NCI-H2227 treated with DMSO at 0.1 percent for 48 hours (cell line): Measurements from ENCODE around the gene C1R.
"Not testable (repeated sequence)": the region's sequence is repeated elsewhere in the genome, so short reads cannot be mapped to it uniquely, and the experiment has no call there.

Experiments
- DNase-seq: peaks from one replicate; lab custom pipeline; 2025; lab: John Stamatoyannopoulos, UW

C1R gene

DNA sequence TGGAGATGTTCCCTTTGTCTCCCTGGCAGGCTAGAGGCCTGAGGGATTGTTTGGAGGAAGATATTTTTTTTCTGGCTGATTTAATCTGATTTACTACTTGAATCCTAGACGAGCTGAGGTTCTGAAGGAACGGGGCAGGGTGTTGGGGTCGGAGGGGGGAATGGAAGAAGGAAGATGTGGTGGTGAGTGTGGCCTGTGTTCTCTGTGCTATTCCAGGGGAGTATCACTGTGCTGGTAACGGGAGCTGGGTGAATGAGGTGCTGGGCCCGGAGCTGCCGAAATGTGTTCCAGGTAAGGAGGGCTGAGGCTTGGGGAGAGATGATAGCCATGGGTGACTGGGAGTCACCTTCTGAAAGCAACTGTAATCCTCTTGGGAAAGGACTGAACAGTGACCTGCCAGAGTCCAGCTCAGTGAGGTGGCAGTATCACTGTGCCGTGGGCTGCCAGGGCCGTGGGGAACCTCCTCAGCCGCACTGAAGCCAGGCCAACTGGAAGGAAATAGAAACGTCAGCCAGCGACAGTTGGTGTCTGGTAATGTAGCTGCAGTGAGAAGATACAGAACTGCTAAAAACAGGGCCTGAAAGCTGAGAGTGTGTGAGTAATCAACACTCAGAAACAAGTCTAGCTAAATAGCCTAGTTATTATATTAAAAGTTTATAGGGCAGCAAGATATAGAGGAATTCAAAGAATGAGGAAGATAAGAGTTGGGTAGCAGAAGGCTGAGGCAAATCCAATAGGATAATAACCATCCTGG is 23.8 kb downstream of the C1R start:
- DNase-seq: no peak

GRCh38 chr12:7067096-7067495 is 25.1 kb downstream of the C1R start:
- DNase-seq: no peak

DNA sequence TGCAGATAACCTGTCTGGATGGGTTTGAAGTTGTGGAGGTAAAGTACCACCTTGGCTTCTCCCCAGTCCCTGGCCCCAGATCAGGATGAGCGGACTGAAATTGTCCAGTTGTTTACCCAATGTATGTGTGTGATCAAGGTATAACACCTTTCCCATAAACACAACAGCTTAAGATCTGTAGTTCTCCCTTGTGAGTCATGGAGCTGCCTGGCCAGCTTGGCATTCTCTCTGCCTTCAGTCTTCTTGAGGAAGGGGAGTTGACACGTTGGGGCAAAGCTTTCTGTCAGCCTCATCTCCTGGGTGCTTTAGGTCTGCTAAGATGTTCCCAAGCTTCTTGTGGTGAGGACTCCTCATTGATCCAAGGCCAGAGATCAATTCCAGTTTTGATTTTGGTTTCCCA is 25.6 kb downstream of the C1R start:
- DNase-seq: no peak

DNA sequence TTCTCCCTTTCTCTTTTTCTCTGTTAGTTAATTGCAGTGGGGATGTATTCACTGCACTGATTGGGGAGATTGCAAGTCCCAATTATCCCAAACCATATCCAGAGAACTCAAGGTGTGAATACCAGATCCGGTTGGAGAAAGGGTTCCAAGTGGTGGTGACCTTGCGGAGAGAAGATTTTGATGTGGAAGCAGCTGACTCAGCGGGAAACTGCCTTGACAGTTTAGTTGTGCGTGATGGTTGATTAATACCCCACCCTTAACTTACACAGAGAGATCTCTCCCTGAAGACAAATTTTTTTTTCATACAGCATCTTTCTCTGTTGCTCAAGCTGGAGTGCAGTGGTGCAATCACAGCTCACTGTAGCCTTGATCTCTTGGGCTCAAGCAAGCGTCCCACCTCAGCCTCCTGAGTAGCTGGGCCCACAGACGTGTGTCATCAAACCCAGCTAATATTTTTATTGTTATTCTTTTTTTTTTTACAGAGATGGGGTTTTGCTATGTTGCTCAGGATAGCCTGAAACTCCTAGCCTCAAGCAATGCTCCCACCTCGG is 27.1 kb downstream of the C1R start:
- DNase-seq: no peak

DNA sequence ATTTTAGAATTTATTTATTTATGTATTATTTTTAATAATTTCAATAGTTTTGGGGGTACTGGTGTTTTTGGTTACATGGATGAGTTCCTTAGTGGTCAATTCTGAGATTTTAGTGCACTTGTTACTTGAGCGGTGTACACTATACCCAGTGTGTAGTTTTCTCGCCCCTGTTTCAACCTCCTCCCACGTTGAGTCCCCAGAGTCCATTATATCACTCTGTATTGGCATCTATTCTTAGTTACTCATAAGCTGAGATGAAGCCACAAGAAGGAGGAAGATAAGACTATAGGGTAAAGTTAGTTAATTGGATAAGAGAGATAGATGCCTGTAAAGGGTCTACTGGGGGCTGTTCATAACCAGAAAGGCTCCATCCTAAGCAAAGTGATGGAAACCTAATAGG is 27.7 kb downstream of the C1R start:
- DNase-seq: no peak

- no peak for DNase-seq
Observed at GRCh38 chr12:7061596-7061995, 30.6 kb downstream of the C1R start.

- no peak for DNase-seq
Observed at GRCh38 chr12:7061138-7061537, 31.1 kb downstream of the C1R start.

DNA sequence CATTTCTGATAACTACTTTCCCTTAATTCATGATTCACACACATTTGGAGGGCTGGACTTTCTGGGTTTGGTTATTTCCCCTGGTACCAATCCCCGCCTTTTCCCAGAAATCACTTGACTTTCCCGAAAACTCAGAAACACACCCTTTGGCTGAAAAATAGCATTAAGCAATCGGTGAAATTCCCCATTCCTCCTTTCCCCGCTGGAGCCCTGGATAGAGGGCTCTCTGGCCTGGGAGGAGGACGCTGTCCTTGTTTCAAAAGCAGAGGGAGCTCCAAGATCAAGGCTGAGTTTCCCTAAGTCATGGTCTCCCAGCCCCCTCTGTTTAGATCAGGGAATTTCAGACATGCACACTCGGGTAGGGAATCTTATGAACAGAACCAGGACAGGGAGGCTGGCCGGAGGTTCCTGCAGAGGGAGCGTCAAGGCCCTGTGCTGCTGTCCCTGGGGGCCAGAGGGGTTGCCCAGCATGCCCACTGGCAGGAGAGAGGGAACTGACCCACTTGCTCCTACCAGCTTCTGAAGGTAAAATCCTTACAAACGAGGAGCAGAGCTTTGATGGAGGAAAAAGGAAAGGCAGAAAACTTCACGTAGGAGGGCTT is 31.8 kb downstream of the C1R start, which contains the start of gene C1S:
Gene C1S, plus strand, starts transcription at position 366 of the 602 bp plus-strand sequence. CDS start 1,195 bp downstream, outside the sequence.
- no peak for DNase-seq

DNA sequence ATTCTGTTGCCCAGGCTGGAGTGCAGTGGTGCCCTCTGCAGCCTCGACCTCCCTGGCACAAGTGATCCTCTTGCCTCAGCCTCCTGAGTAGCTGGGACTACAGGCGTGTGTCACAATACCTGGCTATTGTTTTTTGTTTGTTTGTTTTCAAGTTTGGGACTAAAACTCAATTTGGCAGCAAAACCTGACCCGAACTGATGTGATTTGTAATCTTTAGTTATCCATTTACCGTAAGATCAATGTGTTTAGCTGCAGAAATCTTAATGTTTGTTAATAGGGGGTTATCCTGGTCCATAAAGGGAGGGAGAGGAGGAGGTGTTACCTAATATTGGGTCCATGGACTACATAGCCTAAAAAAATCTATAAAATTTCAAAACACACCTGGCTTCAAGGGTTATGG is 32.5 kb downstream of the C1R start:
- DNase-seq: no peak

DNA sequence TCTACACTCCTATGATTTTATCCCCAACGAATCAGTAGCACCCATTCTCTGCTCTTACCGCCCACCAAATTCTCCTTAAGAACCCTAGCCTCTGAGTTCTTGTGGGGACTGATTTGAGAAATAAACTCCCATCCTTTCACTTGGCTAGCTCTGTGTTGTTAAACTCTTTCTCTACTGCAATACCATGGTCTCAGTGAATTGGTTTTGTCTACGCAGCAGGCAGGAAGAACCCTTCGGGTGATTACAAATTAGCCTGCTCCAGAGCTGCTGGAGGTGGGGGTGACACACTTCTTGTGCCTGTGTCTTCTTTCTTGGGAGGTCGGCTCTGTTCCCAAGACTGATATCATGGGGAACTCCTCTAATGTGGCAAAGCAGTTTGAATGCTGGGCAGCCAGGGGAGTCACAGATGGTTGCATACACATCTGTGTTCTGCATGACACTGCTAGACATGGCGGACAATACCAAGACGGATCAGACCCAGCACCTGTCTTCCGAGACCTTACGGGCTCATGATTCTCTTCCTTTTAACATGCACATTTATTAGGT is 33.3 kb downstream of the C1R start:
- no peak for DNase-seq

DNA sequence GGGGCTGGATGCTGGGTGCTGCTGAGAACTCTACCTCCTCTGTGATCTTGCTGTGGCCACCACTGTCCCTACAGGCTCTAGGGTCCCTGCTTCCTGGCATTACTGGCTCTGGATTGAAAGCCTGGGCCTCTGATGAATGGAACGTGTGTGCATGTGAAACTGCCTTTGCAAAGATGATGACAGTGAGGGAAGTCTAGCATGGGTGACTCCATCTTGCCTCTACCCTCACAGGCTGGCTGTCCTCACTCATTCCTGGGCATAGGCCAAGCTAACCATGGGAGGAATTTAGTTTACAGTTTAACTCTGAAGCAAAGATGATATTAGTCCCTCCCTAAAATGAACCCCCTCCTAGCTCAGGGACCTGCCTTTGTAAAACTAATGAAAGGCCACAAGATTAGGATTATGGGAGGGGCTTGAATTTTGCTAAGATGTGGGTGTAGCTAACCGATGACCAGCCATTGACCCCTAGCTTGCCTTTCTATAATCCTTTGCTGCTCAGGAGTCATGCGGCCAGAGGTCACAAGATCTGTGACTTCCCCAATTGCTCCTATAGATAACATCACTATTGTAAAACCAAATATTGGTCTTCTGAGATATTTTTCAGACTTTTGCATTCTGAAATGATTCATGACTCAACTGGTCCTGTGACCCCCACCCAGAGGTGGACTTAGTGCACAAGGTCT is 33.9 kb downstream of the C1R start:
- DNase-seq: no peak

GRCh38 chr12:7055736-7056135 is 36.5 kb downstream of the C1R start:
- not testable (repeated sequence) for DNase-seq

DNA sequence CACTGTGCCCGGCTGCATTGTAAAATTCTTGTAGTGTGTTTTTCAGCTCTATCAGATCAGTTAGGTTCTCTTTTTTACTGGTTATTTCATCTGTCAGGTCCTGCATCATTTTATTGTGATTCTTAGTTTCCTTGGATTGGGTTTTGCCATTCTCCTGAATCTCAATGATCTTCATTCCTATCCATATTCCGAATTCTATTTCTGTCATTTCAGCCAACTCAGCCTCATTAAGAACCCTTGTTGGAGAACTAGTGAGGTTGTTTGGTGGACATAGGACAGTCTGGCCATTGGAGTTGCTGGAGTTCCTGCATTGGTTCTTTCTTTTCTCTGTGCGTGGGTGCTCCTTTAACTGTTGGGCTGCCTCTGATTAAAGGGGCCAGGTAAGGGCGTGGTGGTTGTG is 37.3 kb downstream of the C1R start:
- DNase-seq: no peak

GRCh38 chr12:7049973-7050372 is 42.3 kb downstream of the C1R start:
- not testable (repeated sequence) for DNase-seq

- DNase-seq: not testable (repeated sequence)
Observed at GRCh38 chr12:7049445-7049951, 42.7 kb downstream of the C1R start.

DNA sequence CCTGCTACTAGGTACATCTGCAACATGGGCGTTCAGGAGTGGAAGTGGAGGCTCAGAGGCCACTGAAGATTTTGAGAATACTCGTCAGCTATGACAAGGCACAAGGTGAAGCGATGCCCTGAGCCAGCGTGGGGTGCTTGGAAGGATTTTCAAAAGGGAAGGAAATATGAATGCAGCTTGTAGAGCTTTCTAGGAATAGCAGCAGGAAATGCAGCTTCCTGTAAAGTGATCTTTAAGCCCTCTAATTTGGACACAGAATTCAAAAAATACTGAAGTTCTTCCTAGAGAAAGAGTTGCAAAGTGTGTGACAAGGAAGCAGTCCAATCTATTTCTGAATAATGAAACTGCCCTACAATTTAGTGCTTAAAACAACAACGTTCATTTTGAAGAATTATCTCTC is 44.9 kb downstream of the C1R start:
- DNase-seq: no peak

GRCh38 chr12:7046383-7047105 is 45.7 kb downstream of the C1R start:
- DNase-seq: no peak

GRCh38 chr12:7045913-7046312 is 46.3 kb downstream of the C1R start:
- DNase-seq: no peak

DNA sequence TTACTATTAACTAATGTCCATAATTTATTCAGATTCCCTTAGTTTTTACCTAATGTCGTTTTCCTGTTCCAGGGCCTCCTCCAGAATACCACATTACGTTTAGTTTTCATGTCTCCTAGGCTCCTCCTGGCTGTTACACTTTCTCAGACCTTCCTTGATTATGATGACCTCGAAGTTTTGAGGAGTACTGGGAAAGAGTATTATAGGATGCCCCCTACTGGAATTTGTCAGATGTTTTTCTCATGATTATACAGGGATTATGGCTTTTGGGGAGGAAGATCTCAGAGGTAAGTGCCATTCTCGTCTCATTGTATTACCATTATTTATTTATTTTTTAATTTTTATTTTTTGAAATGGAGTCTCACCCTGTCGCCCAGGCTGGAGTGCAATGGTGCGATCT is 49.4 kb downstream of the C1R start:
- no peak for DNase-seq

GRCh38 chr12:7039403-7039802 is 52.8 kb downstream of the C1R start:
- DNase-seq: no peak

DNA sequence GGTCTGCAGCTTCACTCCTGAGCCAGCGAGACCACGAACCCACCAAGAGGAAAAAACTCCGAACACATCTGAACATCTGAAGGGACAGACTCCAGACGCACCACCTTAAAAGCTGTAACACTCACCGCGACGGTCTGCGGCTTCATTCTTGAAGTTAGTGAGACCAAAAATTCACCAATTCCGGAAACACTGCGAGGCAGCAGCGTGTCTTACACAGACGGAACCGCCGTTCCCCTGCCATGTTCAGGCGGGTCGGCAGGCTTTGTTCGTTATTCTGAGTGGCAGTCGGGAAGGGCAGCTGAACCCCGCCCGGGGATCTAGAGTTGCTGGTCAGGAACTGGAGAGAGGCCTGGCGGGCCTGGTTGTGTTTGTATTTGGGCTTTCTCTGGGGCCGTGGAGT is 53.7 kb downstream of the C1R start:
- no peak for DNase-seq

DNA sequence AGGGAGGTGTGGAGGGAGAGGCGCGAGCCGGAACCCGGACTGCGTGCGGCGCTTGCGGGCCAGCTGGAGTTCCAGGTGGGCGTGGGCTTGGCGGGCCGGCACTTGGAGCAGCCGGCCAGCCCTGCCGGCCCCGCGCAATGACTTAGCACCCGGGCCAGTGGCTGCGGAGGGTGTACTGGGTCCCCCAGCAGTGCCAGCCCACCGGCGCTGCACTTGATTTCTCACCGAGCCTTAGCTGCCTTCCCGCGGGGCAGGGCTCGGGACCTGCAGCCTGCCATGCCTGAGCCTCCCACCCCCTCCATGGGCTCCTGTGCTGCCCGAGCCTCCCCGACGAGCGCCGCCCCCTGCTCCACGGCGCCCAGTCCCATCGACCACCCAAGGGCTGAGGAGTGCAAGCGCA is 54.8 kb downstream of the C1R start:
- DNase-seq: not testable (repeated sequence)
